SK-N-MC (cell line): ENCODE measurements around the gene ERCC4.
"Not testable (repeated sequence)": the region's sequence is repeated elsewhere in the genome, so short reads cannot be mapped to it uniquely, and the experiment has no call there.

Experiments
- DNase-seq: peaks from one replicate; pipeline ENCODE4 v3.0.0-alpha.2; 2011; ENCODE audit warnings: low read depth, low spot score
- H3K27ac ChIP-seq: fragments of 200-600 bp; sonication (generic); 2 replicates; pipeline ENCODE4 v1.5.1; 2016; ENCODE audit warnings: mixed run types
- H3K36me3 ChIP-seq: fragments of 200-600 bp; sonication (generic); 2 replicates; pipeline ENCODE4 v1.6.1; 2017; ENCODE audit warnings: antibody characterized with exemption, low read length, mixed read lengths; ENCODE audit not compliant: insufficient read depth
- H3K4me3 ChIP-seq: fragments of 200-600 bp; sonication (generic); 2 replicates; pipeline ENCODE4 v1.5.1; 2016
- H3K9ac ChIP-seq: fragments of 200-600 bp; sonication (generic); 2 replicates; pipeline ENCODE4 v1.8.0; 2017; ENCODE audit warnings: mixed run types, mixed read lengths; ENCODE audit not compliant: insufficient read length
- H3K9me3 ChIP-seq: fragments of 200-600 bp; sonication (generic); 2 replicates; pipeline ENCODE4 v1.6.1; 2017; ENCODE audit warnings: low read depth, mild to moderate bottlenecking, antibody characterized with exemption, low read length, moderate library complexity, mixed read lengths
- EZH2 ChIP-seq: fragments of 200-600 bp; sonication (generic); IDR thresholded peaks from one replicate; pipeline ENCODE4 v1.6.1; 2017; ENCODE audit warnings: antibody characterized with exemption
- FOXP2 ChIP-seq: optimal IDR thresholded peaks from 2 replicates; pipeline ENCODE3; 2011; ENCODE audit warnings: mild to moderate bottlenecking, moderate library complexity; ENCODE audit not compliant: insufficient read depth; ENCODE audit errors: extremely low read length, control extremely low read depth
- POLR2AphosphoS5 ChIP-seq: IDR thresholded peaks from 2 replicates; pipeline ENCODE4 v1.6.1; 2012; ENCODE audit warnings: mild to moderate bottlenecking, low read depth, low read length, borderline replicate concordance

The ERCC4 gene

DNA sequence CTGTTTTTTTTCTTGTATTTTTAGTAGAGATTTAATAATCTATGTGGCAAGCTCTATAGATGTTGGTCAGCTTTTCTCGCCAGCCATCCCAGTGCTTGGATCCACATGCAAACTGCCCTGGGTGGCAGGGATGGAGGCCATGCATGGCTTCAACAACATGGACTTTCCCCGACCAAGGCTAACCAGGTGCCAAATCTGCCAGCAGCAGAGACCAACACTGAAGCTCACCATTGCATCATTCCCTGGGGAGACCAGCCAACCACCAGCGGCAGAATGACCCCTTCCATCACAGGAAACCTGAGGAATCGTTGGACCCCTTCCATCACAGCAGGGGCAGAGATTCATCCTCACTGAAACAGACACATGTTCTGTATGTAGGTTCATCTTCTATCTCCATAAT, 27.7 kb upstream of the ERCC4 start:
- DNase-seq = no peak
- TF ChIP-seq FOXP2 (no peak), POLR2AphosphoS5 (no peak), EZH2 (no peak)
- Histone ChIP-seq H3K4me3 (no peak overlapping the region), H3K9ac (no peak overlapping the region), H3K27ac (no peak overlapping the region), H3K9me3 (no peaks in the 10 kb centered on the region), H3K36me3 (no peaks in the 10 kb centered on the region)

DNA sequence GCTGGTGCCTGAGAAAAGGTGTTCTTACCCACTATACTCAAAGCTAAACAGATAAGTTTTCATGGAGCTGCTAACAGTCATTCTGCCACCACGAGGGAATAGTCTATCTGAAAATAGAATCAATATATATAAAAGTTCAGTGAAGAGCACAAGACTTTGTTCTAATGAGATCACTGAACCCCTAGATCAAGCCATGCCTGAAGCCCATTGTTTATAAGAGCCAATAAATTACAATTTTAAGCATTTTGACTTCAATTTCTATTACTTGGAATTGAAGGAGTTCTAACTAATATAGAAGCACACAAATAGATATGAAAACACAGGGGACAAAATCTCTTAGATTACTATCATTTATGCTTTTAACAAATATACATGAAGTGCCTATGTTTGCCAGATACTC, 24.4 kb upstream of the ERCC4 start:
- Histone ChIP-seq H3K36me3 (no peaks in the 10 kb centered on the region), H3K27ac (no peak overlapping the region), H3K9ac (no peak overlapping the region), H3K9me3 (no peaks in the 10 kb centered on the region), H3K4me3 (no peak overlapping the region)
- no peak for TF ChIP-seq FOXP2
- TF ChIP-seq EZH2 = no peak
- TF ChIP-seq POLR2AphosphoS5 = no peak
- DNase-seq = no peak

- no peak for TF ChIP-seq POLR2AphosphoS5
- TF ChIP-seq EZH2 = no peak
- no peak for TF ChIP-seq FOXP2
- Histone ChIP-seq H3K4me3 (no peak overlapping the region), H3K36me3 (no peaks in the 10 kb centered on the region), H3K9ac (no peak overlapping the region), H3K27ac (no peak overlapping the region), H3K9me3 (no peaks in the 10 kb centered on the region)
- DNase-seq = no peak
Observed at GRCh38 chr16:13896543-13897182, 23.3 kb upstream of the ERCC4 start.

- no peaks in the 10 kb centered on the region for H3K36me3 ChIP-seq
- TF ChIP-seq EZH2 = no peak
- TF ChIP-seq POLR2AphosphoS5 = no peak
- TF ChIP-seq FOXP2 = no peak
- no peaks in the 10 kb centered on the region for H3K9me3 ChIP-seq
- H3K9ac ChIP-seq = no peak overlapping the region
- H3K27ac ChIP-seq = 0 out of 2 replicates have a peak overlapping the region, but pooled peaks have one; percentile 16
- H3K4me3 ChIP-seq = no peak overlapping the region
- DNase-seq = no peak
Observed at GRCh38 chr16:13897806-13898205, 22.1 kb upstream of the ERCC4 start.

- Histone ChIP-seq H3K9ac (no peak overlapping the region), H3K27ac (0 out of 2 replicates have a peak overlapping the region, but pooled peaks have one; percentile 16), H3K36me3 (no peaks in the 10 kb centered on the region), H3K9me3 (no peaks in the 10 kb centered on the region), H3K4me3 (no peak overlapping the region)
- TF ChIP-seq POLR2AphosphoS5 = no peak
- TF ChIP-seq EZH2 = no peak
- no peak for TF ChIP-seq FOXP2
- DNase-seq = no peak
Observed at GRCh38 chr16:13898233-13898632, 21.7 kb upstream of the ERCC4 start.

GRCh38 chr16:13902052-13902451, 17.9 kb upstream of the ERCC4 start:
- no peak overlapping the region for H3K27ac ChIP-seq
- H3K36me3 ChIP-seq = no peaks in the 10 kb centered on the region
- no peaks in the 10 kb centered on the region for H3K9me3 ChIP-seq
- H3K4me3 ChIP-seq = no peak overlapping the region
- DNase-seq = no peak
- TF ChIP-seq EZH2 = no peak
- no peak for TF ChIP-seq POLR2AphosphoS5
- TF ChIP-seq FOXP2 = no peak
- no peak overlapping the region for H3K9ac ChIP-seq

DNA sequence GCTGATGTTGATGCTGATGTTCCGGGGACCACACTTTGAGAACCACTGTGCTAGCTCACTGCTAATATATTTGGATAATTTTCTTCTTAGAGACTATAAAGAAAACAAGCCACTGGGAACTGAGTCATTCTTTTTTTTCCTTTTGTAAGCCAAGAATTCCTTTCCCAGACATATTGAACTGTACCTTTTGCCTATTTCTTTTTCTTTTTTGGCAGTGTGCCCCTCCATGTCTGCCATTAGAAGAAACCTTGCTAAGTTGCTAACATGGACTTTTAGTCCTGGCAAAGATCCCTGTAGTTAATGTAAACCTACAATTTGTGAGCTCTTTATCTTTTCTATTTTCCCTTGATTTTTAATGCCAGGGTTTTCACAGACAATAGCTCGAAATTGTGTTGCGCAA, 17.3 kb upstream of the ERCC4 start:
- Histone ChIP-seq H3K9me3 (no peaks in the 10 kb centered on the region), H3K9ac (no peak overlapping the region), H3K36me3 (no peaks in the 10 kb centered on the region), H3K27ac (no peak overlapping the region), H3K4me3 (no peak overlapping the region)
- DNase-seq = no peak
- TF ChIP-seq POLR2AphosphoS5 (no peak), FOXP2 (no peak), EZH2 (no peak)

GRCh38 chr16:13904179-13904691, 15.7 kb upstream of the ERCC4 start:
- Histone ChIP-seq H3K36me3 (no peaks in the 10 kb centered on the region), H3K4me3 (no peak overlapping the region), H3K27ac (no peak overlapping the region), H3K9ac (no peak overlapping the region), H3K9me3 (no peaks in the 10 kb centered on the region)
- TF ChIP-seq POLR2AphosphoS5 = no peak
- TF ChIP-seq EZH2 = no peak
- TF ChIP-seq FOXP2 = no peak
- no peak for DNase-seq

GRCh38 chr16:13904822-13905221, 15.1 kb upstream of the ERCC4 start:
- not testable (repeated sequence) for H3K27ac ChIP-seq, DNase-seq

More at GRCh38 chr16:13904822-13905221, 15.1 kb upstream of the ERCC4 start:
- H3K4me3 ChIP-seq, H3K36me3 ChIP-seq, H3K9me3 ChIP-seq, H3K9ac ChIP-seq: not testable (repeated sequence)
